GM19328 (cell line): ENCODE results near the gene KPNA2.

Experiments used
- ATAC-seq: cut with Tn5 transposase; IDR thresholded peaks from one replicate; pipeline ENCODE4 v1.9.1; 2021; ENCODE audit warnings: mild to moderate bottlenecking, moderate library complexity; ENCODE audit not compliant: unreplicated experiment

Gene KPNA2

DNA sequence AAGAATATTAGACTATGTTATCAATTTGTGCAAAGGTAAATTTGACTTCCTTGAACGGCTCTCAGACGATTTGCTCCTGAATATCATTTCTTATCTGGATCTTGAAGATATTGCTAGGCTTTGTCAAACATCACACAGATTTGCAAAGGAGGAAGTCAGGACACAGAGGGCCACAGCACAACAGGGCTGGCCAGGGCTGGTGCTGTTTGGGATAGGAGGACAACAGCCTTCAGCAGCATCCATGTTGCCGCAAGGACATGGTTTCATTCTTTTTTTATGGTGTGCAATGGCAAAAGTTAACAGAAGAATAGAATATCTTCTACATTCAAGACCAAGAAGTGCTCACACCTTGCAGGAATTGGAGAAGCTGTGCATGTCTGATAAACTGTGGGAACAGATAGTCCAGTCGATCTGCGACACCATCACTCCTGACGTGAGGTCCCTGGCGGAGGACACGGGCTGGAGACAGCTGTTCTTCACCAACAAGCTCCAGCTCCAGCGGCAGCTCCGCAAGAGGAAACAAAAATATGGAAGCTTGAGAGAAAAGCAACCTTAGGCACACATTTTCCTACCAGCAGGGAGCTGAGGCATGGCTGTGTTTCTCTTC is 59.8 kb downstream of the KPNA2 start:
- ATAC-seq: no peak

DNA sequence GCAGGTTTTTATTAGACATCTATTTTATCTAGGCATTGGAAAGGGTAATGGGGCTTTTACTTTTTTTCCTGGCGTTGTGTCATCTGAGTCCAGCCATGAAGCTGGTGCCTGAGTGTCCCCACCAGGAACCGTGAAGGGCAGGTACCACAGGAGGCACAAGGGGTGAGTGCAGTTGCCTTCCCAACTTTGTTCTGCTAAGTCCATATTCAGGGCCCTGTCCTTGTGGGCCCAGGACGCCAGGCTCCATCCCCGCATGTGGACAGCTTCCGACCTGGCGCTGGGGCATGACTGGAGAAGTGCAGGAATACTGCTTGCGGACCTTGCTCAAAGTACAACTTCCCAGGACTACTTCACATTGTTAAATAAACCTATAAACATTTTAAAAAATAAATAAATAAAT is 60.6 kb downstream of the KPNA2 start:
- ATAC-seq: no peak
